Suprapubic skin (tissue), 4 donors: ENCODE data around the gene TMEM163. TPM values are rescaled to one million over a fixed set of nuclear protein-coding genes. Genes with fewer than 3 reads are reported as not detected.

Experiments
- DNase-seq, 2 donors: peaks; one replicate each; pipeline ENCODE4 v3.0.0-alpha.2; 2019; ENCODE audit warnings: low spot score in 2 of 2
- H3K27ac ChIP-seq: fragments of 200-600 bp; sonication (generic); one replicate; pipeline ENCODE4 v1.5.1; 2019
- H3K27me3 ChIP-seq: fragments of 200-600 bp; sonication (generic); one replicate; pipeline ENCODE4 v1.5.1; 2019
- H3K36me3 ChIP-seq: fragments of 200-600 bp; sonication (generic); one replicate; pipeline ENCODE4 v1.5.1; 2019
- H3K4me1 ChIP-seq: fragments of 200-600 bp; sonication (generic); one replicate; pipeline ENCODE4 v1.5.1; 2019
- H3K4me3 ChIP-seq: fragments of 200-600 bp; sonication (generic); one replicate; pipeline ENCODE4 v1.5.1; 2019; ENCODE audit warnings: mild to moderate bottlenecking
- H3K9me3 ChIP-seq: fragments of 200-600 bp; sonication (generic); one replicate; pipeline ENCODE4 v1.5.1; 2019
- EP300 ChIP-seq: sonication (generic); formaldehyde crosslinking; IDR thresholded peaks from one replicate; pipeline ENCODE4 v1.6.1; 2017; ENCODE audit warnings: antibody characterized with exemption
- POLR2A ChIP-seq, 2 donors: fragments of 450-650 bp; IDR thresholded peaks; one replicate each; pipeline ENCODE4 v1.6.1; 2017; ENCODE audit warnings: antibody characterized with exemption in 2 of 2, mild to moderate bottlenecking in 2 of 2, moderate library complexity in 2 of 2
- POLR2AphosphoS5 ChIP-seq, 3 donors: sonication (generic); formaldehyde crosslinking; IDR thresholded peaks; one replicate each; pipeline ENCODE4 v1.6.1; 2017; ENCODE audit warnings: antibody characterized with exemption in 3 of 3
- WGBS: methylation state at CpG from one replicate; pipeline ENCODE4 v1.1.5; 2018; 5-methylcytosine and 5-hydroxymethylcytosine counted together
- total RNA-seq, 4 donors: library from RNA; depleted of rRNA; stranded (reverse); fragments of >200 nt; gene quantifications; one replicate each; pipeline ENCODE4 v1.1.0, GENCODE V29; 2016
- TF ChIP-seq, protein P1 (sequence below), 2 donors: fragments of 200-600 bp in 1 of 2; fragments of 450-650 bp in 1 of 2; sonication (generic) in 1 of 2; IDR thresholded peaks; one replicate each; pipeline ENCODE4 v1.5.1; 2016 to 2019; ENCODE audit warnings: antibody characterized with exemption in 2 of 2, mild to moderate bottlenecking in 1 of 2, moderate library complexity in 1 of 2

TMEM163 gene
- total RNA-seq, 4 donors from 2014 or later = 0.23 to 0.72 TPM; not detected in 2

- DNase-seq = no peak
- H3K9me3 ChIP-seq = no peaks in the 10 kb centered on the region
- H3K27ac ChIP-seq = no peak overlapping the region
- TF ChIP-seq POLR2A (IDR thresholded peaks at IDR 0.05) = no peak
- TF ChIP-seq, protein P1, sequence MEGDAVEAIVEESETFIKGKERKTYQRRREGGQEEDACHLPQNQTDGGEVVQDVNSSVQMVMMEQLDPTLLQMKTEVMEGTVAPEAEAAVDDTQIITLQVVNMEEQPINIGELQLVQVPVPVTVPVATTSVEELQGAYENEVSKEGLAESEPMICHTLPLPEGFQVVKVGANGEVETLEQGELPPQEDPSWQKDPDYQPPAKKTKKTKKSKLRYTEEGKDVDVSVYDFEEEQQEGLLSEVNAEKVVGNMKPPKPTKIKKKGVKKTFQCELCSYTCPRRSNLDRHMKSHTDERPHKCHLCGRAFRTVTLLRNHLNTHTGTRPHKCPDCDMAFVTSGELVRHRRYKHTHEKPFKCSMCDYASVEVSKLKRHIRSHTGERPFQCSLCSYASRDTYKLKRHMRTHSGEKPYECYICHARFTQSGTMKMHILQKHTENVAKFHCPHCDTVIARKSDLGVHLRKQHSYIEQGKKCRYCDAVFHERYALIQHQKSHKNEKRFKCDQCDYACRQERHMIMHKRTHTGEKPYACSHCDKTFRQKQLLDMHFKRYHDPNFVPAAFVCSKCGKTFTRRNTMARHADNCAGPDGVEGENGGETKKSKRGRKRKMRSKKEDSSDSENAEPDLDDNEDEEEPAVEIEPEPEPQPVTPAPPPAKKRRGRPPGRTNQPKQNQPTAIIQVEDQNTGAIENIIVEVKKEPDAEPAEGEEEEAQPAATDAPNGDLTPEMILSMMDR (IDR thresholded peaks at IDR 0.05) = no peak
- no peak for TF ChIP-seq EP300
- no peak for TF ChIP-seq POLR2AphosphoS5 (IDR thresholded peaks at IDR 0.05)
- no peaks in the 10 kb centered on the region for H3K36me3 ChIP-seq
- H3K27me3 ChIP-seq = no peaks in the 10 kb centered on the region
- H3K4me3 ChIP-seq = no peak overlapping the region
- 83% methylated on average over 2 of the region's 2 CpGs for WGBS
- H3K4me1 ChIP-seq = peaks cover 27% of the 10 kb centered on the region
Measured at GRCh38 chr2:134413912-134414311, 304.9 kb downstream of the TMEM163 start.

GRCh38 chr2:134413430-134413829 lies 305.4 kb downstream of the TMEM163 start:
- no peaks in the 10 kb centered on the region for H3K36me3 ChIP-seq
- TF ChIP-seq, protein P1 (IDR thresholded peaks at IDR 0.05) = no peak

GRCh38 chr2:134412639-134412999 lies 306.2 kb downstream of the TMEM163 start:
- peaks cover 34% of the 10 kb centered on the region for H3K4me1 ChIP-seq
- peak overlapping the region; percentile 21 for H3K27ac ChIP-seq
- no peak for DNase-seq

More at GRCh38 chr2:134413430-134413829, 305.4 kb downstream of the TMEM163 start:
- Histone ChIP-seq H3K27me3 (no peaks in the 10 kb centered on the region), H3K4me1 (peaks cover 32% of the 10 kb centered on the region), H3K27ac (no peak overlapping the region), H3K9me3 (no peaks in the 10 kb centered on the region), H3K4me3 (no peak overlapping the region)
- no peak for DNase-seq
- 67% methylated on average over 1 of the region's 1 CpG for WGBS

DNA sequence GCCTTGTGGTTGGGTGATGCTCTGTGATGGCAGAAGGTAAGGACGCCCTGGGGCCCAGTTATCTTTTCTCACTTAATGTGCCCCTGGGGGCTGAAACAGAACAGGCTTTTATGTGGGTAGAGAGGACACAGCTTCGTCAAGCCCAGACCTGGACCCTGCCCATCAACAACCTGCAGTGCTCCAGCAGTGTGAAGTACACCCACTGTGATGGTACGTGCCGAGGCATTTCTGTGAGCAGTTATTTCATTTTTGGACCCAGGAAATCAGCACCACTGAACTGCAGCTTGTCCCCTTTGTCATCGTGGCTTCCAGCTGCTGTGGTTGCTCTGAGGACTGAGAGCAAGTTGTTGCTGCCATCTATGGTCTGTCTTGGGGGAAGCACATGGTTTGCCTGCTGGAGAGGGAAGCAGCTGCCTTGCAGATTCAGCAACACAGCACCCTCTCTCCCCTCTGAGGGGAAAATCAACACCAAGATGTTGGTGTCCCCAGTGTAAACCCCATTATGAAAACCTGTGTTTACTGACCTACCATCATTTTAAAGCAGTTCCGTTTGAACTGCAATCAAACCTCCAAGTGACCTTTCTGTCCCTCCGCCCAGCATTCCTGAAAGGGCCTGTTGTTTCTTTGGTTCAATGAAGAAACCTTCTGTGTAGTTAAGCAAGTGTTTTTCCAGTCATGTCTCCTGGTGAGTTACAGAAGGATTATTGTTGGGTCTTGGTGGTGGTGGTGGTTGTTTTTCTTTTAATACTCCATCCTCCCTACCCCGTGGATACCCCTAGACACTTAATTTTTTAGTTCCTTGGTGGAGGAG lies 306.8 kb downstream of the TMEM163 start:
- Histone ChIP-seq H3K27ac (no peak overlapping the region), H3K4me1 (peaks cover 39% of the 10 kb centered on the region), H3K9me3 (no peaks in the 10 kb centered on the region), H3K27me3 (no peaks in the 10 kb centered on the region), H3K36me3 (no peaks in the 10 kb centered on the region), H3K4me3 (no peak overlapping the region)
- DNase-seq = peak in 1 of 2 donors; percentile 71
- WGBS = 48% methylated on average over 8 of the region's 8 CpGs
- TF ChIP-seq, protein P1 (IDR thresholded peaks at IDR 0.05) = peak; percentile 30 to 69
- TF ChIP-seq POLR2AphosphoS5 (IDR thresholded peaks at IDR 0.05) = no peak

More at GRCh38 chr2:134412639-134412999, 306.2 kb downstream of the TMEM163 start:
- 75% methylated on average over 8 of the region's 8 CpGs for WGBS
- H3K4me3 ChIP-seq = no peak overlapping the region
- no peaks in the 10 kb centered on the region for H3K27me3 ChIP-seq
- TF ChIP-seq, protein P1 (IDR thresholded peaks at IDR 0.05) = no peak
- TF ChIP-seq POLR2AphosphoS5 (IDR thresholded peaks at IDR 0.05) (no peak), POLR2A (IDR thresholded peaks at IDR 0.05) (no peak), EP300 (no peak)
- no peaks in the 10 kb centered on the region for H3K9me3 ChIP-seq
- H3K36me3 ChIP-seq = no peaks in the 10 kb centered on the region

- TF ChIP-seq EP300 (no peak), POLR2AphosphoS5 (IDR thresholded peaks at IDR 0.05) (no peak), POLR2A (IDR thresholded peaks at IDR 0.05) (no peak)
- TF ChIP-seq, protein P1 (IDR thresholded peaks at IDR 0.05) = no peak
- Histone ChIP-seq H3K4me3 (no peak overlapping the region), H3K4me1 (peaks cover 46% of the 10 kb centered on the region), H3K27ac (no peak overlapping the region), H3K9me3 (no peaks in the 10 kb centered on the region), H3K27me3 (no peaks in the 10 kb centered on the region), H3K36me3 (no peaks in the 10 kb centered on the region)
- WGBS = 66% methylated on average over 6 of the region's 6 CpGs
- DNase-seq = no peak
Measured at GRCh38 chr2:134411279-134411827, 307.4 kb downstream of the TMEM163 start.
